Measurements from ENCODE around the gene KRTAP4-1. TPM values are rescaled to one million over a fixed set of nuclear protein-coding genes. Genes with fewer than 3 reads are reported as not detected.

The KRTAP4-1 gene
- polyA plus RNA-seq, 1 donor (not counting 4 experiments of a cell fraction or from before 2014, with no cell fraction given) = not detected

GRCh38 chr17:41215681-41216080 lies 31.0 kb upstream of the KRTAP4-1 start:
- Histone ChIP-seq H4K20me1 (ENCODE audit: control insufficient read depth, extremely low read depth, insufficient read depth, low read length) (no peaks in the 10 kb centered on the region), H3K27me3 (ENCODE audit: control insufficient read depth, extremely low read depth, insufficient read depth, low read length) (no peaks in the 10 kb centered on the region), H3K9me1 (ENCODE audit: control insufficient read depth, extremely low read depth, insufficient read depth, low read length) (no peaks in the 10 kb centered on the region), H2AFZ (ENCODE audit: control insufficient read depth, low read length) (no peak overlapping the region), H3K4me3 (ENCODE audit: control insufficient read depth in 2 of 3, extremely low read depth in 1 of 3, insufficient read depth in 2 of 3, low read depth in 1 of 3, low read length in 3 of 3) (no peak overlapping the region), H3K79me2 (ENCODE audit: control insufficient read depth, insufficient read depth, low read length) (no peaks in the 10 kb centered on the region), H3K4me1 (ENCODE audit: control insufficient read depth, extremely low read depth, insufficient read depth, low read length) (no peaks in the 10 kb centered on the region), H3K9me3 (ENCODE audit: control insufficient read depth, low read depth, low read length) (no peaks in the 10 kb centered on the region), H3K27ac (ENCODE audit: control insufficient read depth, insufficient read depth, low read length) (no peak overlapping the region), H3K9ac (ENCODE audit: control insufficient read depth, extremely low read depth, insufficient read depth, low read length) (no peak overlapping the region), H3K36me3 (ENCODE audit: control insufficient read depth in 2 of 2, extremely low read depth in 1 of 2, insufficient read depth in 2 of 2, low read length in 2 of 2) (no peaks in the 10 kb centered on the region), H3K4me2 (ENCODE audit: control insufficient read depth, extremely low read depth, insufficient read depth, low read depth, low read length) (no peak overlapping the region)
- FAIRE-seq = no peak
- dilution Hi-C loops (cut with MboI; ENCODE audit: extremely low pct_ligation_motif_present, low sequenced_read_pairs) = no loop called here
- no peak for DNase-seq (ENCODE audit: low read depth, low spot score)
- TF ChIP-seq EZH2 (IDR thresholded peaks at IDR 0.05; ENCODE audit: low read length) = no peak
- TF ChIP-seq CTCF (optimal IDR thresholded peaks at IDR 0.05 in 1 of 3, IDR thresholded peaks at IDR 0.05 in 1 of 3, conservative IDR thresholded peaks at IDR 0.05 in 1 of 3; ENCODE audit: extremely low read depth in 1 of 3, insufficient read depth in 2 of 3, low read length in 3 of 3) = no peak

GRCh38 chr17:41212524-41213169 lies 27.9 kb upstream of the KRTAP4-1 start:
- H3K27me3 ChIP-seq (ENCODE audit: control insufficient read depth, extremely low read depth, insufficient read depth, low read length) = no peaks in the 10 kb centered on the region
- H3K4me2 ChIP-seq (ENCODE audit: control insufficient read depth, extremely low read depth, insufficient read depth, low read depth, low read length) = no peak overlapping the region
- no peaks in the 10 kb centered on the region for H3K36me3 ChIP-seq (ENCODE audit: control insufficient read depth in 2 of 2, extremely low read depth in 1 of 2, insufficient read depth in 2 of 2, low read length in 2 of 2)
- TF ChIP-seq EZH2 (IDR thresholded peaks at IDR 0.05; ENCODE audit: low read length) (no peak), CTCF (optimal IDR thresholded peaks at IDR 0.05 in 1 of 3, IDR thresholded peaks at IDR 0.05 in 1 of 3, conservative IDR thresholded peaks at IDR 0.05 in 1 of 3; ENCODE audit: extremely low read depth in 1 of 3, insufficient read depth in 2 of 3, low read length in 3 of 3) (no peak)
- FAIRE-seq (no peak), DNase-seq (ENCODE audit: low read depth, low spot score) (no peak)
- H3K9me1 ChIP-seq (ENCODE audit: control insufficient read depth, extremely low read depth, insufficient read depth, low read length) = no peaks in the 10 kb centered on the region
- H3K27ac ChIP-seq (ENCODE audit: control insufficient read depth, insufficient read depth, low read length) = no peak overlapping the region
- no peak overlapping the region for H2AFZ ChIP-seq (ENCODE audit: control insufficient read depth, low read length)
- dilution Hi-C loops (cut with MboI; ENCODE audit: extremely low pct_ligation_motif_present, low sequenced_read_pairs) = no loop called here
- no peak overlapping the region for H3K9ac ChIP-seq (ENCODE audit: control insufficient read depth, extremely low read depth, insufficient read depth, low read length)
- H3K9me3 ChIP-seq (ENCODE audit: control insufficient read depth, low read depth, low read length) = no peaks in the 10 kb centered on the region
- H3K79me2 ChIP-seq (ENCODE audit: control insufficient read depth, insufficient read depth, low read length) = no peaks in the 10 kb centered on the region
- H4K20me1 ChIP-seq (ENCODE audit: control insufficient read depth, extremely low read depth, insufficient read depth, low read length) = no peaks in the 10 kb centered on the region
- no peaks in the 10 kb centered on the region for H3K4me1 ChIP-seq (ENCODE audit: control insufficient read depth, extremely low read depth, insufficient read depth, low read length)
- no peak overlapping the region for H3K4me3 ChIP-seq (ENCODE audit: control insufficient read depth in 2 of 3, extremely low read depth in 1 of 3, insufficient read depth in 2 of 3, low read depth in 1 of 3, low read length in 3 of 3)

All from keratinocyte (primary cell).